ENCODE results near the gene VAV2.

VAV2 gene

DNA sequence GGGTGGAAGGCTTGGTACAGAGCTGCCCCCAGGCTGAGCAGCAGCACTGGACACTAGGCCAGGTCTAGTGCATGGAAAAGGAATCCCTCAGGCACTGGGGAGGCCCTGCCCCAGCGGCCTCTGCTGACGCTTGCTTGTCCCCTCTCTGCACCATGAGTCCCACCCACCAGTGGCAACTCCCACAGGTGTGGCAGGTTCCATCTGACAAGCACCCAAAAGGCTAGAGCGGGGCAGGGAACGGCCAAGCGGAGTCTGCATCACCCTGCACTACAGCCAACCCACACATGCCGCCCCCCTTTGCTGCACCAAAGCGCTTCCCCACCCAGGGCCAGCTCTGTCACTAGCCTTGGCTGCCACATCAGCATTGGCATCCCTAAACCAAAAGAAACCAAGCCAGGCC is 138.8 kb downstream of the VAV2 start:
- Histone ChIP-seq H3K27ac (ENCODE audit: insufficient read depth in 1 of 2, low read depth in 1 of 2, low read length in 2 of 2, poor library complexity in 1 of 2, severe bottlenecking in 2 of 2) (no peak overlapping the region), H3K9me3 (ENCODE audit: control extremely low read depth in 1 of 5, control insufficient read depth in 4 of 5, insufficient read depth in 2 of 5, low read depth in 1 of 5, low read length in 4 of 5) (no peaks in the 10 kb centered on the region), H3K36me3 (ENCODE audit: control insufficient read depth in 4 of 4, insufficient read depth in 4 of 4, low read length in 3 of 4) (no peaks in the 10 kb centered on the region), H3K4me1 (ENCODE audit: control extremely low read depth in 1 of 4, control insufficient read depth in 4 of 4, insufficient read depth in 4 of 4, low read length in 3 of 4) (peaks cover 0 to 2% (median 0%) of the 10 kb centered on the region in 4 experiments), H3K27me3 (replicated peaks in 2 of 5; ENCODE audit: control insufficient read depth in 4 of 5, insufficient read depth in 5 of 5, low read length in 4 of 5) (no peaks in the 10 kb centered on the region), H3K4me3 (ENCODE audit: control insufficient read depth in 1 of 7, extremely low read depth in 1 of 7, insufficient read depth in 4 of 7, low read depth in 2 of 7, low read length in 6 of 7) (no peak overlapping the region)
- ChIA-PET POLR2A (no interaction called here), CTCF (interaction anchor here (1.3 kb wide), 1 partner anchor 9 kb away, joined by 3 read pairs; no protein-coding TSS in a partner anchor)
- DNase-seq, result no peak
- 100% methylated on average over 2 of the region's 7 CpGs for WGBS (ENCODE audit: insufficient coverage)

GRCh38 chr9:133852431-133852830 is 139.7 kb downstream of the VAV2 start:
- no peaks in the 10 kb centered on the region for H3K27me3 ChIP-seq (replicated peaks in 2 of 5; ENCODE audit: control insufficient read depth in 4 of 5, insufficient read depth in 5 of 5, low read length in 4 of 5)
- H3K4me3 ChIP-seq (ENCODE audit: control insufficient read depth in 1 of 7, extremely low read depth in 1 of 7, insufficient read depth in 4 of 7, low read depth in 2 of 7, low read length in 6 of 7), result no peak overlapping the region
- H3K4me1 ChIP-seq (ENCODE audit: control extremely low read depth in 1 of 4, control insufficient read depth in 4 of 4, insufficient read depth in 4 of 4, low read length in 3 of 4), result peaks cover 0 to 2% (median 0%) of the 10 kb centered on the region in 4 experiments
- no peaks in the 10 kb centered on the region for H3K9me3 ChIP-seq (ENCODE audit: control extremely low read depth in 1 of 5, control insufficient read depth in 4 of 5, insufficient read depth in 2 of 5, low read depth in 1 of 5, low read length in 4 of 5)
- H3K36me3 ChIP-seq (ENCODE audit: control insufficient read depth in 4 of 4, insufficient read depth in 4 of 4, low read length in 3 of 4), result no peaks in the 10 kb centered on the region
- ChIA-PET POLR2A (no interaction called here), CTCF (no interaction called here)
- WGBS (ENCODE audit: insufficient coverage), result 95% methylated on average over 6 of the region's 6 CpGs
- no peak overlapping the region for H3K27ac ChIP-seq (ENCODE audit: insufficient read depth in 1 of 2, low read depth in 1 of 2, low read length in 2 of 2, poor library complexity in 1 of 2, severe bottlenecking in 2 of 2)
- no peak for DNase-seq

- POLR2A ChIA-PET, result no interaction called here
- no peaks in the 10 kb centered on the region for H3K9me3 ChIP-seq (ENCODE audit: control extremely low read depth in 1 of 5, control insufficient read depth in 4 of 5, insufficient read depth in 2 of 5, low read depth in 1 of 5, low read length in 4 of 5)
- 90% methylated on average over 1 of the region's 1 CpG for WGBS (ENCODE audit: insufficient coverage)
- no peaks in the 10 kb centered on the region for H3K36me3 ChIP-seq (ENCODE audit: control insufficient read depth in 4 of 4, insufficient read depth in 4 of 4, low read length in 3 of 4)
- no peak for DNase-seq
- no peaks in the 10 kb centered on the region for H3K27me3 ChIP-seq (replicated peaks in 2 of 5; ENCODE audit: control insufficient read depth in 4 of 5, insufficient read depth in 5 of 5, low read length in 4 of 5)
- peaks cover 0 to 2% (median 0%) of the 10 kb centered on the region in 4 experiments for H3K4me1 ChIP-seq (ENCODE audit: control extremely low read depth in 1 of 4, control insufficient read depth in 4 of 4, insufficient read depth in 4 of 4, low read length in 3 of 4)
- no peak overlapping the region for H3K4me3 ChIP-seq (ENCODE audit: control insufficient read depth in 1 of 7, extremely low read depth in 1 of 7, insufficient read depth in 4 of 7, low read depth in 2 of 7, low read length in 6 of 7)
- H3K27ac ChIP-seq (ENCODE audit: insufficient read depth in 1 of 2, low read depth in 1 of 2, low read length in 2 of 2, poor library complexity in 1 of 2, severe bottlenecking in 2 of 2), result no peak overlapping the region
- CTCF ChIA-PET, result no interaction called here
Measured at GRCh38 chr9:133851693-133852092, 140.4 kb downstream of the VAV2 start.

- Histone ChIP-seq H3K4me3 (ENCODE audit: control insufficient read depth in 1 of 7, extremely low read depth in 1 of 7, insufficient read depth in 4 of 7, low read depth in 2 of 7, low read length in 6 of 7) (no peak overlapping the region), H3K36me3 (ENCODE audit: control insufficient read depth in 4 of 4, insufficient read depth in 4 of 4, low read length in 3 of 4) (no peaks in the 10 kb centered on the region), H3K27ac (ENCODE audit: insufficient read depth in 1 of 2, low read depth in 1 of 2, low read length in 2 of 2, poor library complexity in 1 of 2, severe bottlenecking in 2 of 2) (no peak overlapping the region), H3K27me3 (replicated peaks in 2 of 5; ENCODE audit: control insufficient read depth in 4 of 5, insufficient read depth in 5 of 5, low read length in 4 of 5) (no peaks in the 10 kb centered on the region), H3K4me1 (ENCODE audit: control extremely low read depth in 1 of 4, control insufficient read depth in 4 of 4, insufficient read depth in 4 of 4, low read length in 3 of 4) (peaks cover 0 to 4% (median under 1%) of the 10 kb centered on the region in 4 experiments), H3K9me3 (ENCODE audit: control extremely low read depth in 1 of 5, control insufficient read depth in 4 of 5, insufficient read depth in 2 of 5, low read depth in 1 of 5, low read length in 4 of 5) (no peaks in the 10 kb centered on the region)
- POLR2A ChIA-PET, result no interaction called here
- CTCF ChIA-PET, result no interaction called here
- 97% methylated on average over 6 of the region's 7 CpGs for WGBS (ENCODE audit: insufficient coverage)
- DNase-seq, result no peak
Measured at GRCh38 chr9:133850937-133851336, 141.2 kb downstream of the VAV2 start.

- Histone ChIP-seq H3K4me1 (ENCODE audit: control extremely low read depth in 1 of 4, control insufficient read depth in 4 of 4, insufficient read depth in 4 of 4, low read length in 3 of 4) (peaks cover 0 to 11% (median 8%) of the 10 kb centered on the region in 4 experiments), H3K9me3 (ENCODE audit: control extremely low read depth in 1 of 5, control insufficient read depth in 4 of 5, insufficient read depth in 2 of 5, low read depth in 1 of 5, low read length in 4 of 5) (no peaks in the 10 kb centered on the region)
- CTCF ChIA-PET, result no interaction called here
Measured at GRCh38 chr9:133850161-133850560, 142.0 kb downstream of the VAV2 start.

GRCh38 chr9:133849110-133849670 is 142.9 kb downstream of the VAV2 start:
- no peaks in the 10 kb centered on the region for H3K27me3 ChIP-seq (replicated peaks in 2 of 5; ENCODE audit: control insufficient read depth in 4 of 5, insufficient read depth in 5 of 5, low read length in 4 of 5)
- no peak overlapping the region for H3K4me3 ChIP-seq (ENCODE audit: control insufficient read depth in 1 of 7, extremely low read depth in 1 of 7, insufficient read depth in 4 of 7, low read depth in 2 of 7, low read length in 6 of 7)
- H3K4me1 ChIP-seq (ENCODE audit: control extremely low read depth in 1 of 4, control insufficient read depth in 4 of 4, insufficient read depth in 4 of 4, low read length in 3 of 4), result peaks cover 0 to 21% (median 18%) of the 10 kb centered on the region in 4 experiments
- POLR2A ChIA-PET, result no interaction called here
- no peaks in the 10 kb centered on the region for H3K9me3 ChIP-seq (ENCODE audit: control extremely low read depth in 1 of 5, control insufficient read depth in 4 of 5, insufficient read depth in 2 of 5, low read depth in 1 of 5, low read length in 4 of 5)
- no peak for DNase-seq
- no peaks in the 10 kb centered on the region for H3K36me3 ChIP-seq (ENCODE audit: control insufficient read depth in 4 of 4, insufficient read depth in 4 of 4, low read length in 3 of 4)
- over 99% methylated on average over 13 of the region's 16 CpGs for WGBS (ENCODE audit: insufficient coverage)
- no peak overlapping the region for H3K27ac ChIP-seq (ENCODE audit: insufficient read depth in 1 of 2, low read depth in 1 of 2, low read length in 2 of 2, poor library complexity in 1 of 2, severe bottlenecking in 2 of 2)
- CTCF ChIA-PET, result interaction anchor here (1.9 kb wide), 1 partner anchor 13 kb away, joined by 4 read pairs; no protein-coding TSS in a partner anchor

More at GRCh38 chr9:133850161-133850560, 142.0 kb downstream of the VAV2 start:
- Histone ChIP-seq H3K27ac (ENCODE audit: insufficient read depth in 1 of 2, low read depth in 1 of 2, low read length in 2 of 2, poor library complexity in 1 of 2, severe bottlenecking in 2 of 2) (no peak overlapping the region), H3K36me3 (ENCODE audit: control insufficient read depth in 4 of 4, insufficient read depth in 4 of 4, low read length in 3 of 4) (no peaks in the 10 kb centered on the region), H3K4me3 (ENCODE audit: control insufficient read depth in 1 of 7, extremely low read depth in 1 of 7, insufficient read depth in 4 of 7, low read depth in 2 of 7, low read length in 6 of 7) (no peak overlapping the region), H3K27me3 (replicated peaks in 2 of 5; ENCODE audit: control insufficient read depth in 4 of 5, insufficient read depth in 5 of 5, low read length in 4 of 5) (no peaks in the 10 kb centered on the region)
- WGBS (ENCODE audit: insufficient coverage), result 93% methylated on average over 6 of the region's 9 CpGs
- no peak for DNase-seq
- POLR2A ChIA-PET, result no interaction called here

- Histone ChIP-seq H3K4me1 (ENCODE audit: control extremely low read depth in 1 of 4, control insufficient read depth in 4 of 4, insufficient read depth in 4 of 4, low read length in 3 of 4) (peaks cover 0 to 27% (median 24%) of the 10 kb centered on the region in 4 experiments), H3K27me3 (replicated peaks in 2 of 5; ENCODE audit: control insufficient read depth in 4 of 5, insufficient read depth in 5 of 5, low read length in 4 of 5) (no peaks in the 10 kb centered on the region), H3K27ac (ENCODE audit: insufficient read depth in 1 of 2, low read depth in 1 of 2, low read length in 2 of 2, poor library complexity in 1 of 2, severe bottlenecking in 2 of 2) (no peak overlapping the region), H3K36me3 (ENCODE audit: control insufficient read depth in 4 of 4, insufficient read depth in 4 of 4, low read length in 3 of 4) (no peaks in the 10 kb centered on the region), H3K9me3 (ENCODE audit: control extremely low read depth in 1 of 5, control insufficient read depth in 4 of 5, insufficient read depth in 2 of 5, low read depth in 1 of 5, low read length in 4 of 5) (no peaks in the 10 kb centered on the region), H3K4me3 (ENCODE audit: control insufficient read depth in 1 of 7, extremely low read depth in 1 of 7, insufficient read depth in 4 of 7, low read depth in 2 of 7, low read length in 6 of 7) (no peak overlapping the region)
- ChIA-PET POLR2A (no interaction called here), CTCF (interaction anchor here (1.9 kb wide), 1 partner anchor 14 kb away, joined by 4 read pairs; no protein-coding TSS in a partner anchor)
- WGBS (ENCODE audit: insufficient coverage), result 94% methylated on average over 18 of the region's 19 CpGs
- no peak for DNase-seq
Measured at GRCh38 chr9:133848471-133849109, 143.5 kb downstream of the VAV2 start.

All from common myeloid progenitor, CD34-positive (primary cell).